Renal cortex interstitium (tissue), 11 donors: ENCODE measurements around the gene OR6C65. TPM values are rescaled to one million over a fixed set of nuclear protein-coding genes. Genes with fewer than 3 reads are reported as not detected.
A peak's percentile ranks its signal among the peaks of the same experiment; 100 is the strongest.
"Not testable (repeated sequence)": the region's sequence is repeated elsewhere in the genome, so short reads cannot be mapped to it uniquely, and the experiment has no call there.

Experiments
- DNase-seq, 11 donors: peaks; one replicate each; pipeline ENCODE4 v3.0.0-alpha.2; 2013; ENCODE audit warnings: low read depth in 9 of 11, low spot score in 4 of 11; ENCODE audit errors: extremely low read depth in 1 of 11
- polyA plus RNA-seq, 3 donors: library from polyadenylated mRNA; unstranded; fragments of 120-200 nt; gene quantifications; one replicate each; pipeline ENCODE4 v1.2.1, GENCODE V29; 2013; ENCODE audit not compliant: insufficient read length in 3 of 3

OR6C65 gene
- polyA plus RNA-seq, 3 donors: not detected

DNA sequence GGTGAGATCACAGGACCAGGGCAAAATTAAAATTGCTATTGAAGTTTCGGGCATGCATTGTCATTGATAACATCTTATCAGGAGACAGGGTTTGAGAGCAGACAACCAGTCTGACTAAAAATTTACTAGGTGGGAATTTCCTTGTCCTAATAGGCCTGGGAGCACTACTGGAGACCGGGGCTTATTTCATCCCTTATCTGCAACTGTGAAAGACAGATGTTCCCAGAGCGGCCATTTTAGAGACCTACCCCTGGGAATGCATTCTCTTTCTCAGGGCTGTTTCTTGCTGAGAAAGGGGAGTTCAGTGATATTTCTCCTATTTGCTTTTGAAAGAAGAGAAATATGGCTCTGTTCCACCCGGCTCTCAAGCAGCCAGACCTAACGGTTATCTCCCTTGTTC is 40.9 kb downstream of the OR6C65 start:
- not testable (repeated sequence) for DNase-seq

DNA sequence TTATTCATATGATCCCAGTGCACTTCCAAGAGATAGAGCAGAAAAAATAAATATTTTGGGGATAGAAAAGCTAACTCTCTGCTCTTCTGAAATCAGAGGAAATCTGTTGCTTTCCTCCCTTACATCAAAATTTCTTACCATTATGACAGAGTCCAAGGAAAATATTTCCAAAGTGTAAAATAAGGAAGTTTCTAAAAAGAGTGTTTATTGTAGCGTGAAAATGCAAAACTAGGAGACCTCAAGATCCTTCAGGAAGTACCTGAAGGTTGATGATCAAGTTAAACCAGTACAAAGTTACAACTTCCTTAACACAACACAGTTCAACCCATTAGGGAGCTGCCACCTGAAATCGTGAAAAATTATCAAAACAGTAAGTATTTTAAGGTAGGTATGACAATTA is 43.4 kb downstream of the OR6C65 start, which contains the start of gene OR6C2:
OR6C2 (plus strand) TSS at position 301 of the 400 bp plus-strand sequence. CDS start 8,138 bp downstream, outside the sequence.
- DNase-seq: peak in 1 of 11 donors; percentile 1

DNA sequence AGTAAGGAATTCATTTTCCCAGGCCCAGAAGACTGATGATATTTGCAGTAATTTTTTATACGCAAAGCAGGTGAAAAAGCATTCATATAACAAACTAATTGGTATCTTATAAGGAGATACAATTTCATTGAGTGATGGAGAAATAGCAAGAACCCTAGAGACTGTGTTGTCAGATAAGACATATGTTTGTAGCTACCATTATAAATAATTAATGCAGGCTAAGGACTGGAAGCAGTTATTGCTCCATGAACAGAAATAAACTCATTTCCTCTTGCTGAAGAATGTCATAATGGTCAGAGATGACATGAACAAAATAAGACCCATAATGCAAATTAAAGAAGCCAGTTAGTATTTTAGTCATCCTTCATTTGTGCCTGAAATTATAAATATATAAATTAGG is 45.0 kb downstream of the OR6C65 start:
- no peak for DNase-seq

DNA sequence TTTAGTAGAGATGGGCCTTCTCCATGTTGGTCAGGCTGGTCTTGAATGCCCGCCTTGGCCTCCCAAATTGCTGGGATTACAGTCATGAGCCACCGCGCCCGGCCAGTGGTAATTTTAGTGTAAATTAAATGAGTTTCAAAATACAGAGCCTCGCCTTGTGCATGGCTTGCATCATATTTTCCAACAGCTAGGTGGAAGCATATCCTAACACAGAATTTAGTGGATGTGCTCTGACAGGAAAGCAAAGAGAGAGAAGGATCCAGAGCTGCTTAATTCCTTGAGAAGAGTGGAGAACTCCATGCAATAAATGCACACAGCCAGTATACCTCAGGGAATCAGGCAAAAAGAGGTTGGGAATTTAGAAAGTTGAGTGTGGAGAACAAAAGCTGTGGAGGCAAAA is 46.0 kb downstream of the OR6C65 start:
- peak in 1 of 11 donors; percentile 3 for DNase-seq

DNA sequence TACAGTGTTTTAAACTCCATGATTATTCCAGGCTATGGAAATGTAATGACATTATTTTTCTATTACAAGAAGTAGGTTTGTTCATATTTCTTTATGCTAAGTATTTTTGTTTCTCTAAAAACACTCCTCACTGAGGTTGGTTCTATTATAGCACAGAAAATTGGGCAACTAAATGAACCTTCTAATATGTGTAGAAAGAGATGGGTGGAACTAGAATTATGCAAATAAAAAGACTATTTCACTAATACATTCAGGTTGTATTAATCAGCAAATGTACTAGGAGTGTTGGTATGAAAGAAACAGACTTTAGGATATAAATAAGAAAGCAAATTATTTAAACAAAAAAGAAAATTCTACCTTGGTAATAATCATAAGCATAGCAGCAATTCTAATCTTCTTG is 48.5 kb downstream of the OR6C65 start:
- no peak for DNase-seq

Other genes with a start within 250 kb of the OR6C65 start
- gene OR10A7, start 179.5 kb upstream of the OR6C65 start, polyA plus RNA-seq: not detected
- gene OR6C74, start 155.9 kb upstream of the OR6C65 start, polyA plus RNA-seq: not detected
- not detected for gene OR6C6, start 104.0 kb upstream of the OR6C65 start, polyA plus RNA-seq
- gene OR6C1, start 86.2 kb upstream of the OR6C65 start, polyA plus RNA-seq: not detected
- gene OR6C3, start 69.8 kb upstream of the OR6C65 start, polyA plus RNA-seq: not detected
- gene OR6C75, start 37.6 kb upstream of the OR6C65 start, polyA plus RNA-seq: under 1 TPM in 1 of 3 donors, not detected in 2; 0.11 TPM
- not detected for gene OR6C76, start 25.7 kb downstream of the OR6C65 start, polyA plus RNA-seq
- not detected for gene OR6C2, start 43.5 kb downstream of the OR6C65 start, polyA plus RNA-seq
- not detected for gene OR6C70, start 69.6 kb downstream of the OR6C65 start, polyA plus RNA-seq
- gene OR6C68, start 91.8 kb downstream of the OR6C65 start, polyA plus RNA-seq: not detected
- gene OR6C4, start 149.1 kb downstream of the OR6C65 start, polyA plus RNA-seq: not detected
- gene OR2AP1, start 171.9 kb downstream of the OR6C65 start, polyA plus RNA-seq: not detected
- not detected for gene OR10P1, start 236.4 kb downstream of the OR6C65 start, polyA plus RNA-seq